HG02798 (cell line): ENCODE data around the gene DENND4C.
"Not testable (repeated sequence)": the region's sequence is repeated elsewhere in the genome, so short reads cannot be mapped to it uniquely, and the experiment has no call there.

ENCODE experiments used
- ATAC-seq: cut with Tn5 transposase; IDR thresholded peaks from one replicate; pipeline ENCODE4 v1.9.1; 2021; ENCODE audit warnings: mild to moderate bottlenecking; ENCODE audit not compliant: unreplicated experiment, poor library complexity

DENND4C gene

GRCh38 chr9:19405771-19406170, 175.3 kb downstream of the DENND4C start:
- no peak for ATAC-seq

GRCh38 chr9:19408316-19408692, 177.8 kb downstream of the DENND4C start:
- no peak for ATAC-seq

GRCh38 chr9:19408693-19409400, 178.4 kb downstream of the DENND4C start, which contains the start of gene ACER2:
TSS of gene ACER2 (plus strand) at chr9:19409009. CDS start at chr9:19409085, 76 bp downstream.
- ATAC-seq, result peak; percentile 95

- peak; percentile 13 for ATAC-seq
Observed at GRCh38 chr9:19409401-19410194, 179.1 kb downstream of the DENND4C start.

- no peak for ATAC-seq
Observed at GRCh38 chr9:19410195-19410503, 179.7 kb downstream of the DENND4C start.

GRCh38 chr9:19410594-19410993, 180.1 kb downstream of the DENND4C start:
- ATAC-seq, result no peak

- ATAC-seq, result no peak
Observed at GRCh38 chr9:19411316-19411715, 180.8 kb downstream of the DENND4C start.

GRCh38 chr9:19413456-19413855, 183.0 kb downstream of the DENND4C start:
- ATAC-seq, result not testable (repeated sequence)

- ATAC-seq, result no peak
Observed at GRCh38 chr9:19416143-19416542, 185.7 kb downstream of the DENND4C start.

GRCh38 chr9:19420877-19421276, 190.4 kb downstream of the DENND4C start:
- ATAC-seq, result no peak
